Spleen (tissue), 11 donors: ENCODE measurements around the gene MUC5B. TPM values are rescaled to one million over a fixed set of nuclear protein-coding genes. Genes with fewer than 3 reads are reported as not detected.
"Not testable (repeated sequence)": the region's sequence is repeated elsewhere in the genome, so short reads cannot be mapped to it uniquely, and the experiment has no call there.

ENCODE experiments used
- DNase-seq: peaks from one replicate; pipeline ENCODE4 v3.0.0-alpha.2; 2020
- H3K27ac ChIP-seq, 8 donors: fragments of 200-600 bp; sonication (generic) in 7 of 8; 1 replicate in 4 of 8; 2 replicates in 4 of 8; pipeline versions ENCODE4 v1.5.0 to v1.8.0; 2016 to 2021; ENCODE audit warnings: inconsistent platforms in 4 of 8, mild to moderate bottlenecking in 4 of 8, moderate library complexity in 1 of 8
- H3K27me3 ChIP-seq, 7 donors: fragments of 200-600 bp; sonication (generic) in 6 of 7; replicated peaks in 1 of 7; 1 replicate in 4 of 7; 2 replicates in 3 of 7; pipeline versions ENCODE4 v1.5.0 to v1.8.0; 2016 to 2021; ENCODE audit warnings: inconsistent platforms in 3 of 7, mild to moderate bottlenecking in 1 of 7
- H3K36me3 ChIP-seq, 6 donors: fragments of 200-600 bp; sonication (generic) in 5 of 6; 1 replicate in 4 of 6; 2 replicates in 2 of 6; pipeline versions ENCODE4 v1.5.0 to v1.8.0; 2016 to 2021; ENCODE audit warnings: inconsistent platforms in 2 of 6
- H3K4me1 ChIP-seq, 6 donors: fragments of 200-600 bp; sonication (generic) in 5 of 6; 1 replicate in 3 of 6; 2 replicates in 3 of 6; pipeline versions ENCODE4 v1.5.0 to v1.8.0; 2016 to 2021; ENCODE audit warnings: inconsistent platforms in 3 of 6
- H3K4me3 ChIP-seq, 8 donors: fragments of 200-600 bp; sonication (generic) in 7 of 8; 1 replicate in 4 of 8; 2 replicates in 4 of 8; pipeline versions ENCODE4 v1.5.0 to v1.8.0; 2016 to 2021; ENCODE audit warnings: inconsistent platforms in 4 of 8, mild to moderate bottlenecking in 4 of 8, moderate library complexity in 2 of 8
- H3K9me3 ChIP-seq, 8 donors: fragments of 200-600 bp; sonication (generic) in 7 of 8; 1 replicate in 4 of 8; 2 replicates in 4 of 8; pipeline versions ENCODE4 v1.5.0 to v1.8.0; 2016 to 2021; ENCODE audit warnings: inconsistent platforms in 4 of 8
- CTCF ChIP-seq, 11 experiments: fragments of 200-600 bp in 7 of 11; fragments of 450-650 bp in 4 of 11; sonication (generic) in 4 of 11; IDR thresholded peaks in 8 of 11; conservative IDR thresholded peaks in 3 of 11; 1 replicate in 7 of 11; 2 replicates in 4 of 11; pipeline versions ENCODE4 v1.4.0 to v1.8.0; 2016 to 2021; ENCODE audit warnings: antibody characterized with exemption in 11 of 11, inconsistent platforms in 4 of 11, mild to moderate bottlenecking in 1 of 11
- WGBS, 5 donors: extraction: QIAGEN DNeasy Blood & Tissue Kit in 3 of 5; methylation state at CpG; one replicate each; pipeline versions ENCODE4 v1.1.5 to v1.1.7; 2013 to 2018; 5-methylcytosine and 5-hydroxymethylcytosine counted together
- intact Hi-C: fragments of 100-400 bp; cut with DNase I; formaldehyde crosslinking; loops from one replicate; pipeline ENCODE4 v1.15.0; 2023; ENCODE audit warnings: low total_unique reads
- polyA plus RNA-seq, 3 donors: library from polyadenylated mRNA; stranded (reverse); fragments of 200-250 nt; gene quantifications; one replicate each; pipeline ENCODE4 v1.2.1, GENCODE V29; 2013
- total RNA-seq, 7 donors: library from RNA; depleted of rRNA in 3 of 7; stranded (reverse); fragments of >200 nt in 3 of 7; fragmentation: NEBNext Ultra II Directional in 4 of 7; extraction: Animal tissue kit (Norgen Biotek cat#: 25700) in 4 of 7; gene quantifications; one replicate each; pipeline versions ENCODE4 v1.1.0 to v1.2.1, GENCODE V29; 2016 to 2021
- donor health status: healthy with polysubstance abuse.
- donor health status: DM: no; HTN: no; CAD: no; lungs with moderate emphysema.
- donor health status: DM: no; HTN: no; CAD: no.
- donor health status: Bipolar disorder and iron deficiency.
- donor health status: healthy.
- donor health status: DM: no; HTN: no; CAD: no.
- donor health status: DM: yes; HTN: yes; CAD: no.

MUC5B gene
- total and polyA plus RNA-seq, 10 donors, result under 0.01 to 0.09 (median under 0.01) TPM; not detected in 7

- Histone ChIP-seq H3K9me3 (peaks cover 0 to 8% (median 0%) of the 10 kb centered on the region in 8 donors), H3K4me1 (no peaks in the 10 kb centered on the region), H3K27me3 (no peaks in the 10 kb centered on the region), H3K4me3 (no peak overlapping the region), H3K36me3 (no peaks in the 10 kb centered on the region), H3K27ac (no peak overlapping the region)
- 93 to 99% (median 96%) methylated on average over 20 of the region's 20 CpGs for WGBS, 5 donors
- intact Hi-C loops, result no loop called here
- TF ChIP-seq CTCF (IDR thresholded peaks at IDR 0.05 in 8 of 11, conservative IDR thresholded peaks at IDR 0.05 in 3 of 11), result no peak
- no peak for DNase-seq
Observed at GRCh38 chr11:1242289-1242688, 19.4 kb downstream of the MUC5B start.

- intact Hi-C loops, H3K36me3 ChIP-seq, H3K4me3 ChIP-seq, H3K9me3 ChIP-seq, H3K27ac ChIP-seq, H3K4me1 ChIP-seq, DNase-seq, H3K27me3 ChIP-seq: not testable (repeated sequence)
- 88 to 94% (median 92%) methylated on average over 7 to 10 of the region's 11 CpGs for WGBS, 5 donors
Observed at GRCh38 chr11:1242751-1243150, 19.9 kb downstream of the MUC5B start.

GRCh38 chr11:1243521-1243920 is 20.7 kb downstream of the MUC5B start:
- H3K4me1 ChIP-seq, DNase-seq, H3K36me3 ChIP-seq, H3K4me3 ChIP-seq, H3K27ac ChIP-seq, H3K27me3 ChIP-seq, intact Hi-C loops, H3K9me3 ChIP-seq: not testable (repeated sequence)
- 80 to 97% (median 93%) methylated on average over 1 to 14 of the region's 18 CpGs for WGBS, 5 donors

- H3K27ac ChIP-seq, H3K4me1 ChIP-seq, H3K36me3 ChIP-seq, DNase-seq, intact Hi-C loops, H3K9me3 ChIP-seq, H3K4me3 ChIP-seq, H3K27me3 ChIP-seq: not testable (repeated sequence)
- 89 to 99% (median 97%) methylated on average over 6 to 9 of the region's 9 CpGs for WGBS, 5 donors
Observed at GRCh38 chr11:1244557-1244956, 21.7 kb downstream of the MUC5B start.

- H3K9me3 ChIP-seq, intact Hi-C loops, H3K27me3 ChIP-seq, H3K27ac ChIP-seq, H3K4me3 ChIP-seq, H3K4me1 ChIP-seq, H3K36me3 ChIP-seq, DNase-seq: not testable (repeated sequence)
- WGBS, 5 donors, result 85 to 99% (median 91%) methylated on average over 8 to 13 of the region's 14 CpGs
Observed at GRCh38 chr11:1245717-1246116, 22.9 kb downstream of the MUC5B start.

GRCh38 chr11:1246301-1246700 is 23.4 kb downstream of the MUC5B start:
- intact Hi-C loops, H3K27me3 ChIP-seq, H3K36me3 ChIP-seq, H3K4me1 ChIP-seq, H3K27ac ChIP-seq, H3K9me3 ChIP-seq, DNase-seq, H3K4me3 ChIP-seq: not testable (repeated sequence)
- WGBS, 5 donors, result 85 to 96% (median 88%) methylated on average over 10 to 14 of the region's 14 CpGs

GRCh38 chr11:1247026-1247425 is 24.2 kb downstream of the MUC5B start:
- H3K36me3 ChIP-seq, H3K27me3 ChIP-seq, H3K4me1 ChIP-seq, intact Hi-C loops, H3K9me3 ChIP-seq, H3K4me3 ChIP-seq, DNase-seq, H3K27ac ChIP-seq: not testable (repeated sequence)
- WGBS, 5 donors, result 91 to 98% (median 96%) methylated on average over 11 to 14 of the region's 14 CpGs

- H3K9me3 ChIP-seq, result not testable (repeated sequence)
Observed at GRCh38 chr11:1248951-1249350, 26.1 kb downstream of the MUC5B start.

GRCh38 chr11:1250411-1250810 is 27.5 kb downstream of the MUC5B start:
- H3K4me3 ChIP-seq, DNase-seq, H3K27me3 ChIP-seq, H3K27ac ChIP-seq, intact Hi-C loops, H3K36me3 ChIP-seq, H3K9me3 ChIP-seq, H3K4me1 ChIP-seq: not testable (repeated sequence)
- 89 to 100% (median 94%) methylated on average over 2 to 4 of the region's 12 CpGs for WGBS, 5 donors

More at GRCh38 chr11:1248951-1249350, 26.1 kb downstream of the MUC5B start:
- H3K27ac ChIP-seq, H3K4me1 ChIP-seq, H3K27me3 ChIP-seq, H3K36me3 ChIP-seq, DNase-seq, H3K4me3 ChIP-seq, intact Hi-C loops: not testable (repeated sequence)
- WGBS, 5 donors, result 78 to 98% (median 93%) methylated on average over 8 to 13 of the region's 18 CpGs; no CpG with 5 or more reads in 2 of the 5 donors
